Mucosa of rectum (tissue), 2 donors: ENCODE measurements around the gene EML6.

Experiments
- H3K27ac ChIP-seq, 2 donors: one replicate each; pipeline ENCODE4 v1.7.0; 2013; ENCODE audit warnings: inconsistent platforms in 2 of 2, low read depth in 2 of 2, low read length in 2 of 2
- H3K27me3 ChIP-seq, 2 donors: one replicate each; pipeline ENCODE4 v1.7.0; 2013; ENCODE audit warnings: low read length in 2 of 2; ENCODE audit not compliant: control insufficient read depth in 2 of 2, insufficient read depth in 2 of 2
- H3K36me3 ChIP-seq, 2 donors: one replicate each; pipeline ENCODE4 v1.7.0; 2013; ENCODE audit warnings: low read length in 2 of 2; ENCODE audit not compliant: control insufficient read depth in 2 of 2, insufficient read depth in 2 of 2
- H3K4me1 ChIP-seq, 2 donors: one replicate each; pipeline ENCODE4 v1.7.0; 2013; ENCODE audit warnings: low read length in 2 of 2, mild to moderate bottlenecking in 1 of 2; ENCODE audit not compliant: control insufficient read depth in 2 of 2, insufficient read depth in 2 of 2
- H3K4me3 ChIP-seq, 2 donors: one replicate each; pipeline ENCODE4 v1.7.0; 2013; ENCODE audit warnings: low read length in 2 of 2
- H3K9ac ChIP-seq, 2 donors: one replicate each; pipeline ENCODE4 v1.7.0; 2013; ENCODE audit warnings: low read length in 2 of 2, low read depth in 1 of 2, mild to moderate bottlenecking in 1 of 2
- H3K9me3 ChIP-seq, 2 donors: one replicate each; pipeline ENCODE4 v1.7.0; 2013; ENCODE audit warnings: low read length in 2 of 2; ENCODE audit not compliant: control insufficient read depth in 2 of 2
- donor health status: healthy.
- donor health status: Normal muscosa, but diverticular disease.

The EML6 gene

GRCh38 chr2:54787755-54788366 is 64.4 kb downstream of the EML6 start:
- Histone ChIP-seq H3K27ac (no peak overlapping the region), H3K27me3 (no peaks in the 10 kb centered on the region), H3K9me3 (no peaks in the 10 kb centered on the region), H3K4me3 (no peak overlapping the region), H3K9ac (no peak overlapping the region), H3K36me3 (no peaks in the 10 kb centered on the region), H3K4me1 (no peaks in the 10 kb centered on the region)

GRCh38 chr2:54789878-54790277 is 66.4 kb downstream of the EML6 start:
- Histone ChIP-seq H3K4me3 (no peak overlapping the region), H3K4me1 (no peaks in the 10 kb centered on the region), H3K36me3 (no peaks in the 10 kb centered on the region), H3K27ac (no peak overlapping the region), H3K27me3 (no peaks in the 10 kb centered on the region), H3K9me3 (no peaks in the 10 kb centered on the region), H3K9ac (no peak overlapping the region)

- no peaks in the 10 kb centered on the region for H3K9me3 ChIP-seq
- H3K4me3 ChIP-seq, result no peak overlapping the region
- H3K9ac ChIP-seq, result no peak overlapping the region
- H3K36me3 ChIP-seq, result no peaks in the 10 kb centered on the region
- no peaks in the 10 kb centered on the region for H3K4me1 ChIP-seq
- H3K27me3 ChIP-seq, result no peaks in the 10 kb centered on the region
- H3K27ac ChIP-seq, result no peak overlapping the region
Observed at GRCh38 chr2:54791831-54792230, 68.4 kb downstream of the EML6 start.

GRCh38 chr2:54797307-54797706 is 73.8 kb downstream of the EML6 start:
- H3K4me3 ChIP-seq, result no peak overlapping the region
- H3K36me3 ChIP-seq, result no peaks in the 10 kb centered on the region
- no peaks in the 10 kb centered on the region for H3K4me1 ChIP-seq
- H3K9me3 ChIP-seq, result no peaks in the 10 kb centered on the region
- no peak overlapping the region for H3K9ac ChIP-seq
- no peak overlapping the region for H3K27ac ChIP-seq
- no peaks in the 10 kb centered on the region for H3K27me3 ChIP-seq

- H3K4me1 ChIP-seq, result no peaks in the 10 kb centered on the region
- H3K9me3 ChIP-seq, result no peaks in the 10 kb centered on the region
- H3K4me3 ChIP-seq, result no peak overlapping the region
- H3K36me3 ChIP-seq, result no peaks in the 10 kb centered on the region
- H3K27ac ChIP-seq, result no peak overlapping the region
- H3K9ac ChIP-seq, result no peak overlapping the region
- H3K27me3 ChIP-seq, result no peaks in the 10 kb centered on the region
Observed at GRCh38 chr2:54801352-54801751, 77.9 kb downstream of the EML6 start.

- Histone ChIP-seq H3K27ac (no peak overlapping the region), H3K36me3 (no peaks in the 10 kb centered on the region)
Observed at GRCh38 chr2:54803783-54804751, 80.6 kb downstream of the EML6 start.

GRCh38 chr2:54805255-54805654 is 81.8 kb downstream of the EML6 start:
- no peak overlapping the region for H3K9ac ChIP-seq

More at GRCh38 chr2:54803783-54804751, 80.6 kb downstream of the EML6 start:
- H3K27me3 ChIP-seq, result no peaks in the 10 kb centered on the region
- H3K4me1 ChIP-seq, result no peaks in the 10 kb centered on the region
- H3K9me3 ChIP-seq, result no peaks in the 10 kb centered on the region
- H3K4me3 ChIP-seq, result no peak overlapping the region
- H3K9ac ChIP-seq, result no peak overlapping the region

GRCh38 chr2:54806975-54807374 is 83.5 kb downstream of the EML6 start:
- Histone ChIP-seq H3K9me3 (no peaks in the 10 kb centered on the region), H3K27me3 (no peaks in the 10 kb centered on the region), H3K9ac (no peak overlapping the region), H3K27ac (no peak overlapping the region), H3K4me3 (no peak overlapping the region), H3K36me3 (no peaks in the 10 kb centered on the region), H3K4me1 (no peaks in the 10 kb centered on the region)

More at GRCh38 chr2:54805255-54805654, 81.8 kb downstream of the EML6 start:
- no peaks in the 10 kb centered on the region for H3K27me3 ChIP-seq
- no peak overlapping the region for H3K27ac ChIP-seq
- H3K9me3 ChIP-seq, result no peaks in the 10 kb centered on the region
- no peak overlapping the region for H3K4me3 ChIP-seq
- H3K4me1 ChIP-seq, result no peaks in the 10 kb centered on the region
- no peaks in the 10 kb centered on the region for H3K36me3 ChIP-seq

GRCh38 chr2:54808661-54809060 is 85.2 kb downstream of the EML6 start:
- no peaks in the 10 kb centered on the region for H3K4me1 ChIP-seq
- H3K36me3 ChIP-seq, result no peaks in the 10 kb centered on the region
- H3K4me3 ChIP-seq, result no peak overlapping the region
- no peaks in the 10 kb centered on the region for H3K9me3 ChIP-seq
- no peak overlapping the region for H3K27ac ChIP-seq
- no peaks in the 10 kb centered on the region for H3K27me3 ChIP-seq
- no peak overlapping the region for H3K9ac ChIP-seq

GRCh38 chr2:54809819-54810218 is 86.4 kb downstream of the EML6 start:
- H3K27ac ChIP-seq, result no peak overlapping the region
- no peak overlapping the region for H3K9ac ChIP-seq
- no peaks in the 10 kb centered on the region for H3K27me3 ChIP-seq
- H3K4me3 ChIP-seq, result no peak overlapping the region
- H3K36me3 ChIP-seq, result no peaks in the 10 kb centered on the region
- H3K9me3 ChIP-seq, result no peaks in the 10 kb centered on the region
- H3K4me1 ChIP-seq, result peaks cover 0 to 6% of the 10 kb centered on the region in 2 donors
